Retinal pigment epithelial cell (primary cell): ENCODE results near the gene CFAP73.

Experiments
- DNase-seq: peaks from one replicate; pipeline ENCODE4 v3.0.0-alpha.2; 2010; ENCODE audit warnings: low read depth
- H3K4me3 ChIP-seq: 2 replicates; pipeline ENCODE4 v1.5.1; 2011; ENCODE audit warnings: mild to moderate bottlenecking, low read length, control low read depth, moderate library complexity
- TF ChIP-seq, protein P1 (sequence below): conservative IDR thresholded peaks from 2 replicates; pipeline ENCODE4 v1.5.1; 2011; ENCODE audit warnings: low read depth, low read length, control low read depth, inconsistent platforms

The CFAP73 gene

DNA sequence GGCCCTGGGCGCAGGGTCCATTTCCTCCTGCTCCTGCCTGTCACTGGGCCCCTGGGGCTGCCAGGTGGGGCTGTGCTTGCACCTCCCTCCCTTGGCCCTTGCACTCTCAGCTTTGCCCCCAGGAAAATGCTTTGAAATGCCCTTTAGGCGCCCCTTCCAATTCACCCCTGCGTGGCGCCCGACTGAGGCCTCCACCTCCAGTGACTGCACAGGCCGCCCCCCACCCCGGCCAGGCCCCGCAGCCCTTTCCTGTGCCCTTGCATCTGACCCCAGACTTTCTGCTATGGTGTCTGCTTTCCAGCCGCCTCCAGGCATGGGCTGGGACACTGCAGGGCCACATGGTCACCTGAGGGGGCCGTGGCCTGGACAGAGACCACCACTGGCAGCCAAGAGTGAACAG is 18.3 kb downstream of the CFAP73 start:
- no peak overlapping the region for H3K4me3 ChIP-seq
- TF ChIP-seq, protein P1, sequence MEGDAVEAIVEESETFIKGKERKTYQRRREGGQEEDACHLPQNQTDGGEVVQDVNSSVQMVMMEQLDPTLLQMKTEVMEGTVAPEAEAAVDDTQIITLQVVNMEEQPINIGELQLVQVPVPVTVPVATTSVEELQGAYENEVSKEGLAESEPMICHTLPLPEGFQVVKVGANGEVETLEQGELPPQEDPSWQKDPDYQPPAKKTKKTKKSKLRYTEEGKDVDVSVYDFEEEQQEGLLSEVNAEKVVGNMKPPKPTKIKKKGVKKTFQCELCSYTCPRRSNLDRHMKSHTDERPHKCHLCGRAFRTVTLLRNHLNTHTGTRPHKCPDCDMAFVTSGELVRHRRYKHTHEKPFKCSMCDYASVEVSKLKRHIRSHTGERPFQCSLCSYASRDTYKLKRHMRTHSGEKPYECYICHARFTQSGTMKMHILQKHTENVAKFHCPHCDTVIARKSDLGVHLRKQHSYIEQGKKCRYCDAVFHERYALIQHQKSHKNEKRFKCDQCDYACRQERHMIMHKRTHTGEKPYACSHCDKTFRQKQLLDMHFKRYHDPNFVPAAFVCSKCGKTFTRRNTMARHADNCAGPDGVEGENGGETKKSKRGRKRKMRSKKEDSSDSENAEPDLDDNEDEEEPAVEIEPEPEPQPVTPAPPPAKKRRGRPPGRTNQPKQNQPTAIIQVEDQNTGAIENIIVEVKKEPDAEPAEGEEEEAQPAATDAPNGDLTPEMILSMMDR = no peak
- no peak for DNase-seq

DNA sequence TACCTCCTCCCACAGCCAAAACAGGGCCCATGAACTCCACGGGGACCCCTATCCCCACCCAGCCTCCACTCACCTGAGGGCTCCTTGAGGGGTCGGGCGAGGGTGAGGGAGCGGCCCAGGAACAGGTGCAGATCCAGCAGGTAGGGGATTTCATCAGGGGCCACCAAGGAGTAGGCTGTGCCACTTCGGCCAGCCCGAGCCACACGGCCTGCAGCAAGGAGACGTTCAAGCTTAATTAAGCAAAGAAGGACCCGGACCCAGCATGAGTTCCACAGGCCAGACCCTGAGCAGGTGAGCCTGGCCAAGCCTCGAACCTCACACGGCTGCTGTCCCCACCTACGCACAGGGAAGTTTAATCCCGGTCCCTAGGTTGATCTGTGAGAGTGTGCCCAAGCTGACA is 20.2 kb downstream of the CFAP73 start:
- H3K4me3 ChIP-seq = no peak overlapping the region
- TF ChIP-seq, protein P1 = no peak
- no peak for DNase-seq

DNA sequence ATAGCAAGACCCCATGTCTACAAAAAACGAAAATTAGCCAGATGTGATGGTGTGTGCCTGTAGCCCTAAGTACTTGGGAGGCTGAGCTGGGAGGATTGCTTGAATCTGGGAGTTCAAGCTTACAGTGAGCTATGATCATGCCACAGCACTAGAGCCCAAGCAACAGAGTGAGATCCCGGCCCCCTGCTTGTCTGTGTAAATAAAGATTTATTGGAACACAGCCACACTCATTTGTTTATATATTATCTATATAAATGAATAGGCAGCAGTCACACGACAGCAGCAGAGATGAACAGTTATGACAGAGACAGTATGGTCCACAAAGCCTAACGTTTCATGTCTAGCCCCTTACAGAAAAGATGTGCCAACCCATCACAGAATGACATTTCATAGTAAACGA is 20.9 kb downstream of the CFAP73 start:
- TF ChIP-seq, protein P1 = no peak
- H3K4me3 ChIP-seq = no peak overlapping the region
- no peak for DNase-seq

DNA sequence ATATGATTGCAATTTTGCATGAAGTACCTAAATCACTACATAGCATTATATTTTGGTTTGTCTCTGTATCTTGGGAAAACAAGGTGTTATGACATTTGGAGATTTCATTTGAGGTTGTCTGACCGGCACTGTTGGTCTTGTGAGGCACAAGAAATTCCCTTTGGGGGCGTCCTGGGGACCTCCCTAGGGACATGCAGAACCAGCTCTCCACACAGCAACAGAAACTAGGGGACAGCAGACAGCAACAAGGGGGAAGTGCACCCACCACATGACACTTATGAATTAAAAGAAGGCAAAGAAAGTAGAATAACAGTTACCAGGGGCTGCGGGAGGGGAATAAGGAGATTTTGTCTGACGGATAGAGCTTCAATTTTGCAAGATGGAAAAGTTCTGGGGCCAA is 21.4 kb downstream of the CFAP73 start:
- TF ChIP-seq, protein P1 = no peak
- DNase-seq = no peak
- no peak overlapping the region for H3K4me3 ChIP-seq

DNA sequence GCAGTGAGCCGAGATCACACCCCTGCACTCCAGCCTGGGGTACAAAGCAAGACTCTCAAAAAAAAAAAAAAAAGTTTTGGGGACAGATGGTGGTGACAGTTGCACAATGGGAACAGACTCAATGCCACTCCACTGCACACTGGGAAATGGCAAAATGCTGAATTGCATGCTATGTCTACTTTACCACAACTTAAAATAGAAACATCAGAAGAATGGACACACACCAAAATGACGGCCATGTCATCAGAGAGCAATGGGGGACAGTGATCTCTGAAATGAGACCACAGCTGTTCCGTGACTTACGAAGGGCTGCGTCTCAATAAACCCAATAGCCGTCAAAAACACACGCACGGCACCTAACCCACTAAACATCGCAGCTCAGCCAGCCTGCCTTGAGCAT is 22.0 kb downstream of the CFAP73 start:
- H3K4me3 ChIP-seq = no peak overlapping the region
- TF ChIP-seq, protein P1 = no peak
- no peak for DNase-seq

DNA sequence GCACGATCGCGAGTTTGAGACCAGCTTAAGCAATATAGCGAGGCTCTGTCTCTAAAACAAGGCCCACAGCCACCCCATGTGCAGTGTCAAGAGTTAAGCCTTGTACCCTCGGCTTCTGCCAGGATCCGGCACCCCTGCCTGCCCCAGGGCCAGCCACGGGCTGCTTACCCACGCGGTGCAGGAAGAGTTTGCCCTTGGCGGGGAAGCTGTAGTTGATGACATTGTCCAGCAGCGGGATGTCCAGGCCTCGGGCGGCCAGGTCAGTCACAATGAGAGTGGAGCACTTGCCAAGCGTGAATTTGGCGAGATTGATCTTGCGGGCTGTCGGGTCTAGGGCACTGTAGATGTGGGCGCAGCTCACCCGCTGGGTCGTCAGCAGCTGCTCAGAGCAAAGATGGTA is 22.7 kb downstream of the CFAP73 start:
- TF ChIP-seq, protein P1 = no peak
- no peak for DNase-seq
- no peak overlapping the region for H3K4me3 ChIP-seq

DNA sequence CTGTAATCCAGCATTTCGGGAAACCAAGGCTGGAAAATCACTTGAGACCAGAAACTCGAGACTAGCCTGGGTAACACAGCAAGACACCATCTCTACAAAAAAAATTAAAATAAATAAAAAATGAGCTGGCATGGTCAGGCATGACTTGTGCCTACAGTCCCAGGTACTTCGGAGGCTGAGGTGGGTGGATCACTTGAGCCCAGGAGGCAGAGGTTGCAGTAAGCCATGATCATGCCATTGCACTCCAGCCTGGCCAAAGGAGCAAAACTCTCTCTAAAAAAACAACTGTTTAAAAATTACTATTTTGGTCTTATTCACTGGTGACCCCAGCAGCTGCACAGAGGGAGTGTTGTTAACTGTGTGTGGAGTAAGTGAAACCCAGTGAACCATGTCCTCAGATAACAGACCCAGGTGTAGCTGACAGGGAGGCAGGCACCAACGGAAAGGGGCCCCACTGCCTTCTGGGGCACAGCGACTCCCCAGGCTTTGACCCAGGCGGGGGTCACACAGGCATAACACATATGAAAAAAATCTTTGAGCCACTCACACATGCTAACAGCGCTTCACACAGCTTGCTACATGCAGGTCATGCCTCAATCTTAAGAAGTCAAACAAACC is 23.7 kb downstream of the CFAP73 start:
- H3K4me3 ChIP-seq = no peak overlapping the region
- TF ChIP-seq, protein P1 = no peak
- DNase-seq = no peak
